K562 (cell line): ENCODE measurements around the gene STK11. TPM values are rescaled to one million over a fixed set of nuclear protein-coding genes. Genes with fewer than 3 reads are reported as not detected.

ENCODE experiments used
- BRD4 ChIP-seq: fragments of 200-600 bp; sonication (generic); IDR thresholded peaks from 2 replicates; pipeline ENCODE4 v1.6.1; 2017; ENCODE audit warnings: inconsistent platforms
- BRD9 ChIP-seq: fragments of 450-650 bp; IDR thresholded peaks from 2 replicates; pipeline ENCODE4 v1.6.1; 2018; ENCODE audit warnings: low read depth; ENCODE audit not compliant: partially characterized antibody
- E2F6 ChIP-seq, 2 experiments: IDR thresholded peaks; 2 replicates each; pipeline ENCODE4 v1.6.1; 2011; ENCODE audit warnings: borderline replicate concordance in 1 of 2, control low read depth in 1 of 2, low read depth in 1 of 2, low read length in 1 of 2, mild to moderate bottlenecking in 1 of 2, mixed read lengths in 1 of 2, moderate library complexity in 1 of 2; ENCODE audit not compliant: insufficient read depth in 1 of 2, insufficient read length in 1 of 2, poor library complexity in 1 of 2, severe bottlenecking in 1 of 2; ENCODE audit errors: extremely low read depth in 1 of 2
- GTF2B ChIP-seq: IDR thresholded peaks from 2 replicates; pipeline ENCODE4 v1.6.1; 2011; ENCODE audit not compliant: insufficient read length; ENCODE audit errors: extremely low read depth
- MAX ChIP-seq: sonication (generic); formaldehyde crosslinking; IDR thresholded peaks from 2 replicates; pipeline ENCODE4 v1.9.0; 2022; ENCODE audit warnings: mild to moderate bottlenecking, missing genetic modification reagents
- NEUROD1 ChIP-seq: fragments of 150-350 bp; IDR thresholded peaks from 2 replicates; pipeline ENCODE4 v1.6.1; 2014; ENCODE audit warnings: borderline replicate concordance, low read length, low read depth; ENCODE audit not compliant: partially characterized antibody
- NFIC ChIP-seq: fragments of 450-650 bp; IDR thresholded peaks from 2 replicates; pipeline ENCODE4 v1.6.1; 2017; ENCODE audit warnings: mild to moderate bottlenecking, inconsistent platforms
- POLR2AphosphoS5 ChIP-seq: IDR thresholded peaks from 2 replicates; pipeline ENCODE4 v1.6.1; 2011; ENCODE audit warnings: mild to moderate bottlenecking, low read depth, low read length, moderate library complexity; ENCODE audit not compliant: control insufficient read depth, insufficient read depth
- YY1 ChIP-seq, 3 experiments: IDR thresholded peaks; 2 replicates each; pipeline ENCODE4 v1.6.1; 2011; ENCODE audit warnings: low read length in 2 of 3, mild to moderate bottlenecking in 2 of 3, moderate library complexity in 2 of 3, borderline replicate concordance in 1 of 3, control low read depth in 1 of 3, low read depth in 1 of 3; ENCODE audit not compliant: insufficient read depth in 3 of 3, insufficient replicate concordance in 2 of 3, control insufficient read depth in 1 of 3, insufficient read length in 1 of 3; ENCODE audit errors: extremely low read depth in 1 of 3
- ZC3H4 ChIP-seq: sonication (generic); formaldehyde crosslinking; IDR thresholded peaks from 2 replicates; pipeline ENCODE4 v1.9.0; 2021; ENCODE audit warnings: missing genetic modification reagents, borderline replicate concordance
- ZKSCAN8 ChIP-seq: fragments of 200-800 bp; sonication (Bioruptor generic); IDR thresholded peaks from 2 replicates; pipeline ENCODE4 v1.6.1; 2016; ENCODE audit warnings: missing genetic modification characterization, missing compliant biosample characterization
- ZNF263 ChIP-seq: sonication (generic); formaldehyde crosslinking; IDR thresholded peaks from 2 replicates; pipeline ENCODE4 v1.8.0; 2022; ENCODE audit warnings: mild to moderate bottlenecking, missing genetic modification reagents, borderline replicate concordance
- ZNF444 ChIP-seq: fragments of 250-450 bp; sonication (Bioruptor Pico); IDR thresholded peaks from 2 replicates; pipeline ENCODE4 v1.4.0; 2020; ENCODE audit warnings: mild to moderate bottlenecking, moderate library complexity
- ZSCAN32 ChIP-seq: fragments of 450-650 bp; formaldehyde crosslinking; IDR thresholded peaks from 2 replicates; pipeline ENCODE4 v1.4.0; 2020; ENCODE audit warnings: mild to moderate bottlenecking, moderate library complexity
- polyA plus RNA-seq, 8 experiments: library from polyadenylated mRNA; depleted of rRNA in 4 of 8; stranded (reverse) in 5 of 8; unstranded in 3 of 8; fragments of >200 nt; fragmentation: Nextera tagmentation in 2 of 8; fragmentation: Illumina TruSeq in 1 of 8; extraction: Ambion mirVana in 2 of 8; extraction: Trizol in 1 of 8; gene quantifications; 2 replicates each; pipeline versions ENCODE4 v1.2.1 to v1.2.3, GENCODE V29; 2011 to 2014; ENCODE audit warnings: inconsistent platforms in 1 of 8, missing spikeins in 1 of 8
- total RNA-seq, 7 experiments: library from RNA; depleted of rRNA in 6 of 7; stranded (reverse); fragments of >200 nt in 6 of 7; fragmentation: Illumina TruSeq in 2 of 7; extraction: Trizol in 2 of 7; gene quantifications; 2 replicates each; pipeline versions ENCODE4 v1.2.1 to v1.2.3, GENCODE V29; 2011 to 2021; ENCODE audit warnings: low replicate concordance in 1 of 7
- TF ChIP-seq, protein P1 (sequence below): sonication (generic); formaldehyde crosslinking; IDR thresholded peaks from 2 replicates; pipeline ENCODE4 v1.8.0; 2022; ENCODE audit warnings: mild to moderate bottlenecking, missing genetic modification reagents

The STK11 gene
- total and polyA plus RNA-seq, 9 of the 15 experiments (the other 6 are each of a cell fraction or from before 2014, with no cell fraction given), result 0.15 to 96.5 (median 31.7) TPM

DNA sequence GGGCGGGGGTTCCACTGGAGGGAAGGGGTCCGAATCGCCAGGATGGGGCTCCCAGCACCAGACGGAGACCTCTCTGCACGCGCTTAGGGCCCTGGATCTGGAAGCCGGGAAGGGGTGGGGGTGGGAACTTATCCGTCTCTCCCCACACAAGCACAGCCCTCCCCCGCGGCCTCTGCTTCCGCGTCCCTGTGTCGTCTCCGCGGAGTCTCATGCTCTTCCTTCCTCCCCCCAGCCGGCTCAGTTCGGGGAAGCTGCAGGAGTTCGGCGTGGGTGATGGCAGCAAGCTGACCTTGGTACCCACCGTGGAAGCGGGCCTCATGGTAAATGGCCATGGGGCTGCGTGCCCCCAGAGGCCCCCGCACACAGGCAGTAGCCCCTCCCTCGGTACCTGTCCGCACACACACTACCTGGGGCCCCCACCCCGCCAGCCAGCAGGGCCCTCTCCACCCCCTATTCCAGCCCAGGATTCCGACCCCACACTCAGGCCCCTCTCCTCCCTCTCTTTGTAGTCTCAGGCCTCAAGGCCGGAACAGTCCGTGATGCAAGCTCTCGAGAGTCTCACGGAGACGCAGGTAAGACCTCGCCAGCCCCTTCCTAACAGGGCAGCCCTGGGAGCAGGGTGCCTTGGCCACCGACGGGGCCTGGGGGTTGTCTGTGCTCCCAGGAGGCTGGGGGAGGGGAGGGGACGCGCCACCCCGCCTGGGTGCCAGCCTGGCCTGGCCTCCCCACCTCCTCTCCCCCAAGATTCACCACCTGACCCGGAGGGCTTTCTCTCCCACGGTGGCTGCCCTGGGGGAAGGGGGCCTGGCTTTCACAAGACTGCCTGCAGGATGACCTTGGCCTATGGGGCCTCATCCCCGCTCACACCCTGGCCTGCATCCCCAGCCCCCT lies 46.0 kb downstream of the STK11 start (continued):
- peak; percentile 68; the same call in 1 of the 2 replicates for TF ChIP-seq ZNF444 (CRISPR knock-in tag)
- no peak for TF ChIP-seq BRD9
- TF ChIP-seq ZC3H4 (CRISPR knock-in tag), result peak; percentile 64; the same call in 1 of the 2 replicates
- TF ChIP-seq POLR2AphosphoS5, result peak; percentile 40; the same call in 1 of the 2 replicates
- peak; percentile 43 to 72 for TF ChIP-seq E2F6 (IDR thresholded peaks at IDR 0.05; ENCODE audit: borderline replicate concordance in 1 of 2, extremely low read depth in 1 of 2, insufficient read depth in 1 of 2, insufficient read length in 1 of 2, low read depth in 1 of 2, low read length in 1 of 2, poor library complexity in 1 of 2, severe bottlenecking in 1 of 2)
- TF ChIP-seq YY1 (IDR thresholded peaks at IDR 0.05; ENCODE audit: borderline replicate concordance in 1 of 3, control insufficient read depth in 1 of 3, extremely low read depth in 1 of 3, insufficient read depth in 3 of 3, insufficient read length in 1 of 3, insufficient replicate concordance in 2 of 3, low read depth in 1 of 3, low read length in 2 of 3), result no peak
- no peak for TF ChIP-seq ZKSCAN8 (CRISPR knock-in tag)
- TF ChIP-seq, protein P1, sequence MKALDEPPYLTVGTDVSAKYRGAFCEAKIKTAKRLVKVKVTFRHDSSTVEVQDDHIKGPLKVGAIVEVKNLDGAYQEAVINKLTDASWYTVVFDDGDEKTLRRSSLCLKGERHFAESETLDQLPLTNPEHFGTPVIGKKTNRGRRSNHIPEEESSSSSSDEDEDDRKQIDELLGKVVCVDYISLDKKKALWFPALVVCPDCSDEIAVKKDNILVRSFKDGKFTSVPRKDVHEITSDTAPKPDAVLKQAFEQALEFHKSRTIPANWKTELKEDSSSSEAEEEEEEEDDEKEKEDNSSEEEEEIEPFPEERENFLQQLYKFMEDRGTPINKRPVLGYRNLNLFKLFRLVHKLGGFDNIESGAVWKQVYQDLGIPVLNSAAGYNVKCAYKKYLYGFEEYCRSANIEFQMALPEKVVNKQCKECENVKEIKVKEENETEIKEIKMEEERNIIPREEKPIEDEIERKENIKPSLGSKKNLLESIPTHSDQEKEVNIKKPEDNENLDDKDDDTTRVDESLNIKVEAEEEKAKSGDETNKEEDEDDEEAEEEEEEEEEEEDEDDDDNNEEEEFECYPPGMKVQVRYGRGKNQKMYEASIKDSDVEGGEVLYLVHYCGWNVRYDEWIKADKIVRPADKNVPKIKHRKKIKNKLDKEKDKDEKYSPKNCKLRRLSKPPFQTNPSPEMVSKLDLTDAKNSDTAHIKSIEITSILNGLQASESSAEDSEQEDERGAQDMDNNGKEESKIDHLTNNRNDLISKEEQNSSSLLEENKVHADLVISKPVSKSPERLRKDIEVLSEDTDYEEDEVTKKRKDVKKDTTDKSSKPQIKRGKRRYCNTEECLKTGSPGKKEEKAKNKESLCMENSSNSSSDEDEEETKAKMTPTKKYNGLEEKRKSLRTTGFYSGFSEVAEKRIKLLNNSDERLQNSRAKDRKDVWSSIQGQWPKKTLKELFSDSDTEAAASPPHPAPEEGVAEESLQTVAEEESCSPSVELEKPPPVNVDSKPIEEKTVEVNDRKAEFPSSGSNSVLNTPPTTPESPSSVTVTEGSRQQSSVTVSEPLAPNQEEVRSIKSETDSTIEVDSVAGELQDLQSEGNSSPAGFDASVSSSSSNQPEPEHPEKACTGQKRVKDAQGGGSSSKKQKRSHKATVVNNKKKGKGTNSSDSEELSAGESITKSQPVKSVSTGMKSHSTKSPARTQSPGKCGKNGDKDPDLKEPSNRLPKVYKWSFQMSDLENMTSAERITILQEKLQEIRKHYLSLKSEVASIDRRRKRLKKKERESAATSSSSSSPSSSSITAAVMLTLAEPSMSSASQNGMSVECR, result peak; percentile 70; the same call in 1 of the 2 replicates
- TF ChIP-seq NEUROD1, result no peak
- no peak for TF ChIP-seq NFIC
- TF ChIP-seq BRD4, result no peak
- peak; percentile 27; the same call in 1 of the 2 replicates for TF ChIP-seq ZSCAN32 (CRISPR knock-in tag)
- 0 out of 2 replicates have a peak, but pooled peaks have one; percentile 17 for TF ChIP-seq MAX (CRISPR knock-in tag)
- peak; percentile 13; the same call in 1 of the 2 replicates for TF ChIP-seq ZNF263 (CRISPR knock-in tag)
- no peak for TF ChIP-seq GTF2B
